ENCODE measurements around the gene ITPKA. TPM values are rescaled to one million over a fixed set of nuclear protein-coding genes. Genes with fewer than 3 reads are reported as not detected.
"Not testable (repeated sequence)": the region's sequence is repeated elsewhere in the genome, so short reads cannot be mapped to it uniquely, and the experiment has no call there.

The ITPKA gene
- polyA plus RNA-seq, 1 donor from 2014 or later = 0.20 TPM

GRCh38 chr15:41465822-41466421, 27.8 kb upstream of the ITPKA start:
- H3K9me3 ChIP-seq (ENCODE audit: low read length) = no peaks in the 10 kb centered on the region
- no peak overlapping the region for H3K27ac ChIP-seq (ENCODE audit: low read length)
- no peaks in the 10 kb centered on the region for H4K20me1 ChIP-seq (ENCODE audit: insufficient read depth)
- TF ChIP-seq CTCF (IDR thresholded peaks at IDR 0.05; ENCODE audit: poor library complexity, severe bottlenecking) (peak; percentile 84), RAD21 (conservative IDR thresholded peaks at IDR 0.05) (peak; percentile 81), SMC3 (conservative IDR thresholded peaks at IDR 0.05; ENCODE audit: poor library complexity) (peak; percentile 73), TAF1 (IDR thresholded peaks at IDR 0.05; ENCODE audit: low read depth) (no peak)
- no peak overlapping the region for H2AFZ ChIP-seq (ENCODE audit: low read depth, low read length)
- H3K4me2 ChIP-seq (ENCODE audit: low read length) = no peak overlapping the region
- no peaks in the 10 kb centered on the region for H3K27me3 ChIP-seq (ENCODE audit: insufficient read depth, low read depth, low read length)
- H3K9ac ChIP-seq (ENCODE audit: low read length) = no peak overlapping the region
- no peaks in the 10 kb centered on the region for H3K79me2 ChIP-seq (replicated peaks; ENCODE audit: insufficient read depth, low read length)
- H3K4me3 ChIP-seq (ENCODE audit: low read length) = no peak overlapping the region
- H3K9me2 ChIP-seq (ENCODE audit: insufficient read depth, low read length) = no peaks in the 10 kb centered on the region
- peaks cover 8% of the 10 kb centered on the region for H3K36me3 ChIP-seq (ENCODE audit: insufficient read depth, low read length)
- no peaks in the 10 kb centered on the region for H3F3A ChIP-seq (ENCODE audit: insufficient read depth, low read length, poor library complexity, severe bottlenecking)

DNA sequence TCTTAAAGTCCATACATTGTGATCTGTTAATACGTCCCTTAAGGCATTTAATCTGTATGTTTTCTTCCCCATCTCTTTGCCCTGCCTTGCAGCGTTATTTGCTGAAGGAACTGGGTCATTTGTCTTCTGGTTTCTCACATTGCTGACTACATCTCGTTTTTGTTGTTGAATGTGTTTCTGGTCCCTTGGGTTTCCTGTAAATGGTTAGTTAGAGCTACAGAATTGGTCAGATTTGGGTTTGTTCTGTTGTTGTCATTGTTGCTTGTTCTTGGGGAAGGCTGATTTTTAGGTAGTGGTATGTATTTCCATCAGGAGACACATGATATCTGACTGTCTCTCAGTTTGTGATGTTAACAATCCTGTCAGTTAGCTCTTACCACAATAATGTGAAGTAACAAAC, 27.0 kb upstream of the ITPKA start:
- Histone ChIP-seq H2AFZ (ENCODE audit: low read depth, low read length) (no peak overlapping the region), H3F3A (ENCODE audit: insufficient read depth, low read length, poor library complexity, severe bottlenecking) (no peaks in the 10 kb centered on the region), H3K27me3 (ENCODE audit: insufficient read depth, low read depth, low read length) (no peaks in the 10 kb centered on the region), H3K27ac (ENCODE audit: low read length) (no peak overlapping the region), H3K9me2 (ENCODE audit: insufficient read depth, low read length) (no peaks in the 10 kb centered on the region), H4K20me1 (ENCODE audit: insufficient read depth) (no peaks in the 10 kb centered on the region), H3K79me2 (replicated peaks; ENCODE audit: insufficient read depth, low read length) (no peaks in the 10 kb centered on the region), H3K36me3 (ENCODE audit: insufficient read depth, low read length) (peaks cover 13% of the 10 kb centered on the region), H3K9ac (ENCODE audit: low read length) (no peak overlapping the region), H3K9me3 (ENCODE audit: low read length) (no peaks in the 10 kb centered on the region), H3K4me2 (ENCODE audit: low read length) (no peak overlapping the region), H3K4me3 (ENCODE audit: low read length) (no peak overlapping the region)
- TF ChIP-seq REST (IDR thresholded peaks at IDR 0.05; ENCODE audit: borderline replicate concordance) = no peak
- TF ChIP-seq EZH2 (IDR thresholded peaks at IDR 0.05; ENCODE audit: borderline replicate concordance, insufficient read depth, low read length, poor library complexity, severe bottlenecking) = no peak
- TF ChIP-seq RAD21 (conservative IDR thresholded peaks at IDR 0.05) = no peak
- TF ChIP-seq MXI1 (conservative IDR thresholded peaks at IDR 0.05; ENCODE audit: poor library complexity, severe bottlenecking) = no peak
- TF ChIP-seq SMC3 (conservative IDR thresholded peaks at IDR 0.05; ENCODE audit: poor library complexity) = no peak
- no peak for TF ChIP-seq CTCF (IDR thresholded peaks at IDR 0.05; ENCODE audit: poor library complexity, severe bottlenecking)
- no peak for TF ChIP-seq EP300 (conservative IDR thresholded peaks at IDR 0.05; ENCODE audit: poor library complexity, severe bottlenecking)
- TF ChIP-seq TAF1 (IDR thresholded peaks at IDR 0.05; ENCODE audit: low read depth) = no peak
- TF ChIP-seq POLR2AphosphoS5 (IDR thresholded peaks at IDR 0.05) = no peak

GRCh38 chr15:41469644-41470043, 24.0 kb upstream of the ITPKA start:
- H3K9ac ChIP-seq (ENCODE audit: low read length); H3K79me2 ChIP-seq (replicated peaks; ENCODE audit: insufficient read depth, low read length); H3K27ac ChIP-seq (ENCODE audit: low read length); H3K4me3 ChIP-seq (ENCODE audit: low read length); H3K4me2 ChIP-seq (ENCODE audit: low read length); H3F3A ChIP-seq (ENCODE audit: insufficient read depth, low read length, poor library complexity, severe bottlenecking); H3K27me3 ChIP-seq (ENCODE audit: insufficient read depth, low read depth, low read length); H3K9me2 ChIP-seq (ENCODE audit: insufficient read depth, low read length); H4K20me1 ChIP-seq (ENCODE audit: insufficient read depth); H2AFZ ChIP-seq (ENCODE audit: low read depth, low read length); H3K36me3 ChIP-seq (ENCODE audit: insufficient read depth, low read length); H3K9me3 ChIP-seq (ENCODE audit: low read length): not testable (repeated sequence)

Data from neural cell (in vitro differentiated cells).